IMR-90 (cell line): Measurements from ENCODE around the gene KRT16. TPM values are rescaled to one million over a fixed set of nuclear protein-coding genes. Genes with fewer than 3 reads are reported as not detected.

Experiments used
- ATAC-seq: fragments of 200-7000 bp; cut with Tn5 transposase; 2 replicates; pipeline ENCODE4 v1.9.1; 2020; ENCODE audit warnings: low read depth, mild to moderate bottlenecking, moderate library complexity
- BruUV-seq: library from RNA; stranded (reverse); fragments of 400-500 nt; replicated peaks from 2 replicates; lab custom pipeline; 2021; lab: Mats Ljungman, UMichigan
- CTCF ChIA-PET: fragments of 300-600 bp; formaldehyde crosslinking; extraction: SDS; loops from one replicate; lab custom pipeline; 2021; ENCODE audit warnings: antibody characterized with exemption; lab: Yijun Ruan, JAX
- POLR2A ChIA-PET: fragments of 300-600 bp; sonication (Branson Sonifier 250); formaldehyde crosslinking; loops from one replicate; lab custom pipeline; 2022; ENCODE audit warnings: antibody characterized with exemption; ENCODE audit not compliant: unreplicated experiment; lab: Charles Lee
- DNase-seq: peaks from one replicate; pipeline ENCODE4 v3.0.0; 2013
- H2AFZ ChIP-seq: replicated peaks from 2 replicates; pipeline ENCODE3; 2013; ENCODE audit warnings: low read length, mild to moderate bottlenecking; ENCODE audit not compliant: poor library complexity
- H2AK5ac ChIP-seq: 2 replicates; pipeline ENCODE4 v1.6.1; 2013; ENCODE audit warnings: low read depth, low read length, inconsistent platforms
- H2AK9ac ChIP-seq: replicated peaks from 2 replicates; pipeline ENCODE3; 2013; ENCODE audit warnings: mild to moderate bottlenecking, low read depth, low read length, moderate library complexity; ENCODE audit not compliant: poor library complexity
- H2BK120ac ChIP-seq: 2 replicates; pipeline ENCODE4 v1.6.1; 2013; ENCODE audit warnings: low read depth, low read length, inconsistent platforms
- H2BK15ac ChIP-seq: 3 replicates; pipeline ENCODE4 v1.6.1; 2013; ENCODE audit warnings: low read depth, low read length, inconsistent platforms
- H2BK20ac ChIP-seq: 2 replicates; pipeline ENCODE4 v1.6.1; 2013; ENCODE audit warnings: low read depth, mild to moderate bottlenecking, inconsistent platforms, low read length, moderate library complexity
- H2BK5ac ChIP-seq: 2 replicates; pipeline ENCODE4 v1.6.1; 2013; ENCODE audit warnings: mild to moderate bottlenecking, low read depth, low read length, inconsistent platforms; ENCODE audit not compliant: poor library complexity, severe bottlenecking
- H3K14ac ChIP-seq: replicated peaks from 2 replicates; pipeline ENCODE4 v1.6.1; 2013; ENCODE audit warnings: low read depth, low read length, inconsistent platforms
- H3K18ac ChIP-seq: 2 replicates; pipeline ENCODE4 v1.6.1; 2013; ENCODE audit warnings: low read depth, low read length, control low read depth
- H3K23ac ChIP-seq: 2 replicates; pipeline ENCODE4 v1.6.1; 2013; ENCODE audit warnings: low read depth, low read length, inconsistent platforms
- H3K27ac ChIP-seq: 2 replicates; pipeline ENCODE4 v1.5.1; 2013; ENCODE audit warnings: mild to moderate bottlenecking, control low read depth, low read length; ENCODE audit not compliant: insufficient read depth
- H3K27me3 ChIP-seq: 2 replicates; pipeline ENCODE4 v1.6.1; 2013; ENCODE audit warnings: low read length; ENCODE audit not compliant: control insufficient read depth, insufficient read depth
- H3K36me3 ChIP-seq: 2 replicates; pipeline ENCODE4 v1.6.1; 2013; ENCODE audit warnings: low read length, mixed read lengths; ENCODE audit not compliant: control insufficient read depth, insufficient read depth
- H3K4ac ChIP-seq: 2 replicates; pipeline ENCODE4 v1.6.1; 2013; ENCODE audit warnings: low read depth, low read length, inconsistent platforms
- H3K4me1 ChIP-seq: 2 replicates; pipeline ENCODE4 v1.6.1; 2013; ENCODE audit warnings: low read length, mixed read lengths; ENCODE audit not compliant: control insufficient read depth, insufficient read depth
- H3K4me2 ChIP-seq: 2 replicates; pipeline ENCODE4 v1.6.1; 2013; ENCODE audit warnings: low read depth, mild to moderate bottlenecking, control low read depth, low read length, moderate library complexity
- H3K4me3 ChIP-seq: 2 replicates; pipeline ENCODE4 v1.5.1; 2013; ENCODE audit warnings: low read depth, mild to moderate bottlenecking, control low read depth, low read length, moderate library complexity; ENCODE audit not compliant: insufficient read depth
- H3K56ac ChIP-seq: 2 replicates; pipeline ENCODE4 v1.6.1; 2013; ENCODE audit warnings: low read length, inconsistent platforms; ENCODE audit not compliant: insufficient read depth; ENCODE audit errors: extremely low read depth
- H3K79me1 ChIP-seq, 2 experiments: 2 replicates each; pipeline ENCODE4 v1.6.1; 2013; ENCODE audit warnings: low read length in 2 of 2, inconsistent platforms in 1 of 2, low read depth in 1 of 2
- H3K9ac ChIP-seq: 2 replicates; pipeline ENCODE4 v1.6.1; 2013; ENCODE audit warnings: low read depth, low read length, control low read depth
- H3K9me1 ChIP-seq: 2 replicates; pipeline ENCODE4 v1.6.1; 2013; ENCODE audit warnings: low read length, inconsistent platforms; ENCODE audit not compliant: insufficient read depth
- H3K9me3 ChIP-seq: 2 replicates; pipeline ENCODE4 v1.6.1; 2013; ENCODE audit warnings: low read length; ENCODE audit not compliant: control insufficient read depth, insufficient read depth
- H4K20me1 ChIP-seq: 2 replicates; pipeline ENCODE4 v1.6.1; 2013; ENCODE audit warnings: low read length, inconsistent platforms; ENCODE audit not compliant: insufficient read depth
- H4K5ac ChIP-seq: 2 replicates; pipeline ENCODE4 v1.6.1; 2013; ENCODE audit warnings: mild to moderate bottlenecking, low read depth, low read length, control low read depth
- H4K8ac ChIP-seq, 2 experiments: 2 replicates each; pipeline ENCODE4 v1.6.1; 2013; ENCODE audit warnings: low read depth in 2 of 2, low read length in 2 of 2, control low read depth in 1 of 2, inconsistent platforms in 1 of 2
- H4K91ac ChIP-seq: 2 replicates; pipeline ENCODE4 v1.6.1; 2013; ENCODE audit warnings: low read depth, low read length, inconsistent platforms; ENCODE audit not compliant: insufficient read depth
- CHD1 ChIP-seq: IDR thresholded peaks from 2 replicates; pipeline ENCODE4 v1.6.1; 2012; ENCODE audit warnings: low read depth, low read length, improper control_type of control experiment
- CTCF ChIP-seq: conservative IDR thresholded peaks from 2 replicates; pipeline ENCODE4 v1.5.1; 2012; ENCODE audit warnings: mild to moderate bottlenecking, low read depth, low read length, improper control_type of control experiment
- MXI1 ChIP-seq: IDR thresholded peaks from 2 replicates; pipeline ENCODE4 v1.6.1; 2012; ENCODE audit warnings: low read depth, mild to moderate bottlenecking, low read length, moderate library complexity, borderline replicate concordance
- RAD21 ChIP-seq: IDR thresholded peaks from 2 replicates; pipeline ENCODE4 v1.6.1; 2012; ENCODE audit warnings: low read length, improper control_type of control experiment
- RCOR1 ChIP-seq: IDR thresholded peaks from 2 replicates; pipeline ENCODE4 v1.6.1; 2012; ENCODE audit warnings: mild to moderate bottlenecking, low read length, improper control_type of control experiment; ENCODE audit not compliant: insufficient replicate concordance
- WGBS, 2 experiments: methylation state at CpG; one replicate each; pipeline versions ENCODE4 v1.1.5 to v1.1.7; 2013; ENCODE audit warnings: missing lambda C conversion rate in 2 of 2; ENCODE audit not compliant: insufficient read length in 1 of 2; ENCODE audit errors: extremely low coverage in 2 of 2; 5-methylcytosine and 5-hydroxymethylcytosine counted together
- dilution Hi-C: fragments of 300-500 bp; cut with HindIII; formaldehyde crosslinking; loops from one replicate; pipeline ENCODE4 v1.14.3; 2018; ENCODE audit warnings: low sequenced_read_pairs; ENCODE audit not compliant: unreplicated experiment
- in situ Hi-C: fragments of 300-500 bp; cut with MboI; formaldehyde crosslinking; loops from 3 replicates; pipeline ENCODE4 v1.14.3; 2019; ENCODE audit warnings: low sequenced_read_pairs, inconsistent platforms, mixed read lengths
- intact Hi-C: fragments of 100-400 bp; cut with micrococcal nuclease; formaldehyde crosslinking; loops from 2 replicates; pipeline ENCODE4 v1.10.0; 2022
- polyA plus RNA-seq, 3 experiments: library from polyadenylated mRNA; depleted of rRNA; stranded (reverse); fragments of >200 nt; gene quantifications; 2 replicates each; pipeline ENCODE4 v1.2.3, GENCODE V29; 2012; ENCODE audit warnings: low replicate concordance in 1 of 3
- total RNA-seq: library from RNA; depleted of rRNA; stranded (reverse); fragments of >200 nt; gene quantifications from 2 replicates; pipeline ENCODE4 v1.2.3, GENCODE V29; 2012

KRT16 gene
- total and polyA plus RNA-seq, 2 of the 4 experiments (the other 2 are of a cell fraction), result not detected

GRCh38 chr17:41654678-41655607, 42.4 kb upstream of the KRT16 start:
- H3K4me1 ChIP-seq, result no peaks in the 10 kb centered on the region
- no peak overlapping the region for H3K4ac ChIP-seq
- WGBS, 2 experiments, result 72% methylated on average over 7 of the region's 24 CpGs; no CpG with 5 or more reads in 1 of the 2 experiments
- H4K8ac ChIP-seq, result no peak overlapping the region
- no peaks in the 10 kb centered on the region for H3K36me3 ChIP-seq
- no peak overlapping the region for H2BK5ac ChIP-seq
- H3K18ac ChIP-seq, result no peak overlapping the region
- no peak overlapping the region for H4K5ac ChIP-seq
- DNase-seq (no peak), ATAC-seq (no peak)
- no peak overlapping the region for H3K27ac ChIP-seq
- no peak overlapping the region for H2AFZ ChIP-seq
- H3K4me2 ChIP-seq, result no peak overlapping the region
- dilution Hi-C loops, result no loop called here
- in situ Hi-C loops, result loop anchor here (25.0 kb wide), 1 partner anchor 1293 kb away; the partner anchor contains the start of gene GJD3
- peak overlapping the region; percentile 40 for H2AK9ac ChIP-seq
- intact Hi-C loops, result no loop called here
- no peak overlapping the region for H3K4me3 ChIP-seq
- no TSS peak for BruUV-seq
- H2BK120ac ChIP-seq, result no peak overlapping the region
- no peaks in the 10 kb centered on the region for H4K20me1 ChIP-seq
- H4K91ac ChIP-seq, result no peak overlapping the region
- H3K9me1 ChIP-seq, result peaks cover 5% of the 10 kb centered on the region
- CTCF ChIA-PET, result interaction anchor here (2.6 kb wide), 1 partner anchor 8 kb away, joined by 17 read pairs; no protein-coding TSS in a partner anchor
- H3K79me1 ChIP-seq, result no peaks in the 10 kb centered on the region
- no peak overlapping the region for H3K23ac ChIP-seq
- POLR2A ChIA-PET, result no interaction called here
- no peak overlapping the region for H3K9ac ChIP-seq
- H2BK20ac ChIP-seq, result no peak overlapping the region
- H2BK15ac ChIP-seq, result no peak overlapping the region
- peak overlapping the region; percentile 15; the same call in 1 of the 2 replicates for H2AK5ac ChIP-seq
- no peak overlapping the region for H3K14ac ChIP-seq
- no peak overlapping the region for H3K56ac ChIP-seq
- H3K9me3 ChIP-seq, result no peaks in the 10 kb centered on the region
- TF ChIP-seq RAD21 (no peak), MXI1 (no peak), CTCF (no peak), CHD1 (no peak), RCOR1 (no peak)
- H3K27me3 ChIP-seq, result peaks cover 3% of the 10 kb centered on the region; the same call in 1 of the 2 replicates
